Measurements from ENCODE around the gene BNC1.

BNC1 gene

GRCh38 chr15:83278191-83278590 lies 6.3 kb downstream of the BNC1 start:
- TF ChIP-seq NFIC (IDR thresholded peaks at IDR 0.05): no peak
- no peak for TF ChIP-seq TEAD4 (IDR thresholded peaks at IDR 0.05)
- TF ChIP-seq MAX (IDR thresholded peaks at IDR 0.05): no peak
- TF ChIP-seq FOXM1 (IDR thresholded peaks at IDR 0.05; ENCODE audit: borderline replicate concordance, low read depth): no peak
- no peak for TF ChIP-seq EP300 (IDR thresholded peaks at IDR 0.05; ENCODE audit: borderline replicate concordance)
- TF ChIP-seq CREB1 (IDR thresholded peaks at IDR 0.05; ENCODE audit: low read depth): no peak
- TF ChIP-seq EGR1 (IDR thresholded peaks at IDR 0.05): no peak
- no peak for TF ChIP-seq USF1 (IDR thresholded peaks at IDR 0.05)
- TF ChIP-seq YY1 (IDR thresholded peaks at IDR 0.05; ENCODE audit: low read depth): no peak
- no peak for TF ChIP-seq ZBTB7A (IDR thresholded peaks at IDR 0.05; ENCODE audit: low read depth)
- no peak for TF ChIP-seq CEBPB (IDR thresholded peaks at IDR 0.05)
- no peak for TF ChIP-seq TCF12 (IDR thresholded peaks at IDR 0.05; ENCODE audit: low read depth)
- no peak for TF ChIP-seq TAF1 (IDR thresholded peaks at IDR 0.05; ENCODE audit: low read depth)

- TF ChIP-seq ZBTB7A (IDR thresholded peaks at IDR 0.05; ENCODE audit: low read depth) (no peak), FOXM1 (IDR thresholded peaks at IDR 0.05; ENCODE audit: borderline replicate concordance, low read depth) (no peak), CEBPB (IDR thresholded peaks at IDR 0.05) (no peak), EGR1 (IDR thresholded peaks at IDR 0.05) (no peak), YY1 (IDR thresholded peaks at IDR 0.05; ENCODE audit: low read depth) (no peak), CREB1 (IDR thresholded peaks at IDR 0.05; ENCODE audit: low read depth) (no peak), EP300 (IDR thresholded peaks at IDR 0.05; ENCODE audit: borderline replicate concordance) (no peak), RAD21 (IDR thresholded peaks at IDR 0.05; ENCODE audit: low read depth) (no peak), USF1 (IDR thresholded peaks at IDR 0.05) (no peak), REST (IDR thresholded peaks at IDR 0.05; ENCODE audit: low read depth) (no peak), MAX (IDR thresholded peaks at IDR 0.05) (no peak), NFIC (IDR thresholded peaks at IDR 0.05) (no peak), TAF1 (IDR thresholded peaks at IDR 0.05; ENCODE audit: low read depth) (no peak), TCF12 (IDR thresholded peaks at IDR 0.05; ENCODE audit: low read depth) (no peak), TEAD4 (IDR thresholded peaks at IDR 0.05) (no peak)
Observed at GRCh38 chr15:83276661-83277060, 7.8 kb downstream of the BNC1 start.

- no peak for TF ChIP-seq RAD21 (IDR thresholded peaks at IDR 0.05; ENCODE audit: low read depth)
- TF ChIP-seq FOXM1 (IDR thresholded peaks at IDR 0.05; ENCODE audit: borderline replicate concordance, low read depth): no peak
- no peak for TF ChIP-seq EP300 (IDR thresholded peaks at IDR 0.05; ENCODE audit: borderline replicate concordance)
- no peak for TF ChIP-seq REST (IDR thresholded peaks at IDR 0.05; ENCODE audit: low read depth)
- no peak for TF ChIP-seq EGR1 (IDR thresholded peaks at IDR 0.05)
- no peak for TF ChIP-seq MAX (IDR thresholded peaks at IDR 0.05)
- no peak for TF ChIP-seq TAF1 (IDR thresholded peaks at IDR 0.05; ENCODE audit: low read depth)
- TF ChIP-seq CREB1 (IDR thresholded peaks at IDR 0.05; ENCODE audit: low read depth): no peak
- no peak for TF ChIP-seq USF1 (IDR thresholded peaks at IDR 0.05)
Observed at GRCh38 chr15:83275412-83275811, 9.1 kb downstream of the BNC1 start.

- TF ChIP-seq TCF12 (IDR thresholded peaks at IDR 0.05; ENCODE audit: low read depth): no peak
- TF ChIP-seq CEBPB (IDR thresholded peaks at IDR 0.05): no peak
- no peak for TF ChIP-seq NFIC (IDR thresholded peaks at IDR 0.05)
Observed at GRCh38 chr15:83270176-83270575, 14.3 kb downstream of the BNC1 start.

- no peak for TF ChIP-seq REST (IDR thresholded peaks at IDR 0.05; ENCODE audit: low read depth)
- no peak for TF ChIP-seq EP300 (IDR thresholded peaks at IDR 0.05; ENCODE audit: borderline replicate concordance)
- no peak for TF ChIP-seq TAF1 (IDR thresholded peaks at IDR 0.05; ENCODE audit: low read depth)
- no peak for TF ChIP-seq NFIC (IDR thresholded peaks at IDR 0.05)
- no peak for TF ChIP-seq EGR1 (IDR thresholded peaks at IDR 0.05)
- TF ChIP-seq USF1 (IDR thresholded peaks at IDR 0.05): no peak
- TF ChIP-seq TEAD4 (IDR thresholded peaks at IDR 0.05): no peak
- no peak for TF ChIP-seq YY1 (IDR thresholded peaks at IDR 0.05; ENCODE audit: low read depth)
- no peak for TF ChIP-seq CEBPB (IDR thresholded peaks at IDR 0.05)
- no peak for TF ChIP-seq ZBTB7A (IDR thresholded peaks at IDR 0.05; ENCODE audit: low read depth)
- no peak for TF ChIP-seq FOXM1 (IDR thresholded peaks at IDR 0.05; ENCODE audit: borderline replicate concordance, low read depth)
- no peak for TF ChIP-seq RAD21 (IDR thresholded peaks at IDR 0.05; ENCODE audit: low read depth)
- no peak for TF ChIP-seq TCF12 (IDR thresholded peaks at IDR 0.05; ENCODE audit: low read depth)
- no peak for TF ChIP-seq MAX (IDR thresholded peaks at IDR 0.05)
- no peak for TF ChIP-seq CREB1 (IDR thresholded peaks at IDR 0.05; ENCODE audit: low read depth)
Observed at GRCh38 chr15:83268147-83268546, 16.3 kb downstream of the BNC1 start.

Measured in Ishikawa (cell line).